DOHH2 (cell line): ENCODE results near the gene TMOD2.

ENCODE experiments used
- H3F3A ChIP-seq: fragments of 200-600 bp; sonication (generic), shearing (Covaris generic); 2 replicates; pipeline ENCODE4 v1.6.0; 2016; ENCODE audit warnings: antibody characterized with exemption, mild to moderate bottlenecking; ENCODE audit not compliant: control insufficient read depth, insufficient read depth
- H3K27ac ChIP-seq: fragments of 200-600 bp; sonication (generic); 2 replicates; pipeline ENCODE4 v1.5.1; 2014; ENCODE audit warnings: low read depth, mild to moderate bottlenecking, low read length, moderate library complexity
- H3K27me3 ChIP-seq: fragments of 200-600 bp; sonication (generic); 2 replicates; pipeline ENCODE4 v1.6.1; 2014; ENCODE audit warnings: mild to moderate bottlenecking, low read length, mixed read lengths; ENCODE audit not compliant: control insufficient read depth
- H3K36me3 ChIP-seq: fragments of 200-600 bp; sonication (generic); 2 replicates; pipeline ENCODE4 v1.6.1; 2014; ENCODE audit warnings: mild to moderate bottlenecking, low read length, moderate library complexity, mixed read lengths; ENCODE audit not compliant: control insufficient read depth
- H3K4me1 ChIP-seq: fragments of 200-600 bp; sonication (generic); 2 replicates; pipeline ENCODE4 v1.6.1; 2014; ENCODE audit warnings: mild to moderate bottlenecking, low read length, mixed read lengths; ENCODE audit not compliant: control insufficient read depth
- H3K4me2 ChIP-seq: fragments of 200-600 bp; sonication (generic); 2 replicates; pipeline ENCODE4 v1.6.0; 2014; ENCODE audit warnings: mild to moderate bottlenecking, low read length, moderate library complexity
- H3K4me3 ChIP-seq: fragments of 200-600 bp; sonication (generic); 2 replicates; pipeline ENCODE4 v1.5.1; 2014; ENCODE audit warnings: mild to moderate bottlenecking, low read length, mixed read lengths
- H3K79me2 ChIP-seq: fragments of 200-600 bp; sonication (generic); 2 replicates; pipeline ENCODE4 v1.6.1; 2014; ENCODE audit warnings: mild to moderate bottlenecking, low read length, mixed read lengths; ENCODE audit not compliant: control insufficient read depth
- H3K9me2 ChIP-seq: fragments of 200-600 bp; sonication (generic); replicated peaks from 2 replicates; pipeline ENCODE4 v1.6.1; 2014; ENCODE audit warnings: mild to moderate bottlenecking, low read length, mixed read lengths; ENCODE audit not compliant: control insufficient read depth
- H3K9me3 ChIP-seq: fragments of 200-600 bp; sonication (generic); 2 replicates; pipeline ENCODE4 v1.6.1; 2014; ENCODE audit warnings: antibody characterized with exemption, low read length, mixed read lengths; ENCODE audit not compliant: control insufficient read depth, insufficient read depth
- H4K20me1 ChIP-seq: fragments of 200-600 bp; sonication (generic); 2 replicates; pipeline ENCODE4 v1.6.0; 2014; ENCODE audit warnings: low read depth, mild to moderate bottlenecking, antibody characterized with exemption, low read length, moderate library complexity; ENCODE audit not compliant: control insufficient read depth, insufficient read depth
- CTCF ChIP-seq: fragments of 200-600 bp; sonication (generic); IDR thresholded peaks from one replicate; pipeline ENCODE4 v1.5.1; 2014; ENCODE audit warnings: antibody characterized with exemption, mild to moderate bottlenecking, low read depth, low read length; ENCODE audit not compliant: poor library complexity, severe bottlenecking
- EZH2phosphoT487 ChIP-seq: fragments of 200-600 bp; sonication (generic); IDR thresholded peaks from 2 replicates; pipeline ENCODE4 v1.6.1; 2017; ENCODE audit warnings: borderline replicate concordance, mild to moderate bottlenecking, antibody characterized with exemption, low read length, moderate library complexity, mixed read lengths

The TMOD2 gene

GRCh38 chr15:51720201-51720995, 31.0 kb upstream of the TMOD2 start:
- H3K9me3 ChIP-seq: no peaks in the 10 kb centered on the region
- H3K27ac ChIP-seq: no peak overlapping the region
- H3K4me2 ChIP-seq: no peak overlapping the region
- TF ChIP-seq CTCF (no peak), EZH2phosphoT487 (no peak)
- H3K27me3 ChIP-seq: no peaks in the 10 kb centered on the region
- H3K4me3 ChIP-seq: no peak overlapping the region
- H3K36me3 ChIP-seq: no peaks in the 10 kb centered on the region
- no peaks in the 10 kb centered on the region for H3K79me2 ChIP-seq
- no peaks in the 10 kb centered on the region for H3K9me2 ChIP-seq
- no peaks in the 10 kb centered on the region for H3K4me1 ChIP-seq
- H4K20me1 ChIP-seq: no peaks in the 10 kb centered on the region
- H3F3A ChIP-seq: no peaks in the 10 kb centered on the region

GRCh38 chr15:51721199-51721960, 30.0 kb upstream of the TMOD2 start:
- H3K4me2 ChIP-seq: no peak overlapping the region
- H3K79me2 ChIP-seq: no peaks in the 10 kb centered on the region
- no peaks in the 10 kb centered on the region for H3K9me3 ChIP-seq
- TF ChIP-seq CTCF (no peak), EZH2phosphoT487 (no peak)
- no peaks in the 10 kb centered on the region for H3K4me1 ChIP-seq
- no peaks in the 10 kb centered on the region for H3K9me2 ChIP-seq
- H3K27me3 ChIP-seq: no peaks in the 10 kb centered on the region
- no peaks in the 10 kb centered on the region for H3K36me3 ChIP-seq
- H4K20me1 ChIP-seq: no peaks in the 10 kb centered on the region
- no peak overlapping the region for H3K27ac ChIP-seq
- H3K4me3 ChIP-seq: no peak overlapping the region
- H3F3A ChIP-seq: no peaks in the 10 kb centered on the region

- H3K4me3 ChIP-seq: no peak overlapping the region
- no peaks in the 10 kb centered on the region for H3K9me2 ChIP-seq
- H4K20me1 ChIP-seq: no peaks in the 10 kb centered on the region
- no peaks in the 10 kb centered on the region for H3K27me3 ChIP-seq
- H3K36me3 ChIP-seq: no peaks in the 10 kb centered on the region
- H3K4me2 ChIP-seq: no peak overlapping the region
- no peaks in the 10 kb centered on the region for H3K79me2 ChIP-seq
- H3F3A ChIP-seq: no peaks in the 10 kb centered on the region
- no peaks in the 10 kb centered on the region for H3K9me3 ChIP-seq
- H3K27ac ChIP-seq: no peak overlapping the region
- no peaks in the 10 kb centered on the region for H3K4me1 ChIP-seq
- TF ChIP-seq CTCF (no peak), EZH2phosphoT487 (no peak)
Measured at GRCh38 chr15:51724199-51724598, 27.2 kb upstream of the TMOD2 start.
